ENCODE measurements around the gene MUL1.
"Not testable (repeated sequence)": the region's sequence is repeated elsewhere in the genome, so short reads cannot be mapped to it uniquely, and the experiment has no call there.

The MUL1 gene, protein sequence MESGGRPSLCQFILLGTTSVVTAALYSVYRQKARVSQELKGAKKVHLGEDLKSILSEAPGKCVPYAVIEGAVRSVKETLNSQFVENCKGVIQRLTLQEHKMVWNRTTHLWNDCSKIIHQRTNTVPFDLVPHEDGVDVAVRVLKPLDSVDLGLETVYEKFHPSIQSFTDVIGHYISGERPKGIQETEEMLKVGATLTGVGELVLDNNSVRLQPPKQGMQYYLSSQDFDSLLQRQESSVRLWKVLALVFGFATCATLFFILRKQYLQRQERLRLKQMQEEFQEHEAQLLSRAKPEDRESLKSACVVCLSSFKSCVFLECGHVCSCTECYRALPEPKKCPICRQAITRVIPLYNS

DNA sequence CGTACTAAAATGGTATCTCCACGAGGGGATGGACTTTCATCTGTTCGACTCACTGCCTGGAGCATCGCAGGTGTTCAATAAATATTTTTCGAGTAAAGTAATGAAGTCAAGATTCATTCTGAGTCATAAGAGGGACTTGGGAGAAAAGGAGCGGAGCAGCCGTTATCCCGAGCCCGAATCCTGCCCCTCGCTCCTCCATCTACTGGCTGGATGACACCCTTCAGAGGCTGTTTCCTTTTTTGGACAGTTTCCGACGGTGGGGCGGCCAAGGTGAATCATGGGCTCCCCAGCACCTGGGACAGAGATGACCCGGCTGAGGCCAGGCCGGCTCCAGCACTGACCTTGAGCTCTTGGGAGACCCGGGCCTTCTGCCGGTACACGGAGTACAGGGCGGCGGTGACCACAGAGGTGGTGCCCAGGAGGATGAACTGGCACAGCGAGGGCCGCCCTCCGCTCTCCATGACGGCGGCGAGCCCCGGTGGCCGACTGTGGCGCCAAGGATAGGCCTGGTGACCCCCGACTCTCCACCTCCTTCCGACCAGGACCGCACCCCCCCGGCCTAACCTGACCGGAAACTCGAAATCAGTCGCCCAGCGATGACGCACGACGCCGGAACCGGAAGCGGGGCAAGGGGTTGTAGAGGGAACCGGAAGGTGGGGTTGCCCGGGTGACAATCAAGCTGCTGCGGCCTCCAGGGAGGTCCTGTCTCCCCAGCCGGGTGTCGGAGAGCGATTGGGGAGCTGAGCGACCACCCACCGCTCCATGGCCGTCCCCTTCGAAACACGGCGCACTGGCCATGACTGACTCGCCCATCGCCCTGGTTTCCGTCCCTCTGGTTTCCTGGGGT, at the start of gene MUL1:
Gene MUL1, minus strand, starts transcription at position 588 of the 847 bp plus-strand sequence. Its CDS starts 127 bp downstream, at position 461.
- DNase-seq (ENCODE audit: low read depth), result peak; percentile 92

DNA sequence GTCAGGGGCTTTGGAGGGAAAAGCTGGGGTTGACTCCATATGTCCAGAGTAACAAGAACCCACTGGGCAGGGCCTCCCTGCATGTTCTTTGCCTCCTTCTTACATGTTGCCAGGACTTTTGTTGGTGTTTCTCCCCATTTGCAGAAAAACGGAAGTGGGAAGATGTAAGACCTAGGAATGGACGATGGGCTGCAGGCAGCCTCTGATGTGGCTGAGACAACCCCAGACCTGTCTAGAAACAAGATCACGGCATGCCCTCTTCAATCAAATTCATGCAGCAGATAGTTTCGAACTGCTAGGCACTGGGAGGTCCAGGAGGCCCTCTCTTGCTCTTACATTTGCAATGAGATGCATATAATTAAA, 47.8 kb upstream of the MUL1 start:
- no peak for DNase-seq (ENCODE audit: low read depth)

DNA sequence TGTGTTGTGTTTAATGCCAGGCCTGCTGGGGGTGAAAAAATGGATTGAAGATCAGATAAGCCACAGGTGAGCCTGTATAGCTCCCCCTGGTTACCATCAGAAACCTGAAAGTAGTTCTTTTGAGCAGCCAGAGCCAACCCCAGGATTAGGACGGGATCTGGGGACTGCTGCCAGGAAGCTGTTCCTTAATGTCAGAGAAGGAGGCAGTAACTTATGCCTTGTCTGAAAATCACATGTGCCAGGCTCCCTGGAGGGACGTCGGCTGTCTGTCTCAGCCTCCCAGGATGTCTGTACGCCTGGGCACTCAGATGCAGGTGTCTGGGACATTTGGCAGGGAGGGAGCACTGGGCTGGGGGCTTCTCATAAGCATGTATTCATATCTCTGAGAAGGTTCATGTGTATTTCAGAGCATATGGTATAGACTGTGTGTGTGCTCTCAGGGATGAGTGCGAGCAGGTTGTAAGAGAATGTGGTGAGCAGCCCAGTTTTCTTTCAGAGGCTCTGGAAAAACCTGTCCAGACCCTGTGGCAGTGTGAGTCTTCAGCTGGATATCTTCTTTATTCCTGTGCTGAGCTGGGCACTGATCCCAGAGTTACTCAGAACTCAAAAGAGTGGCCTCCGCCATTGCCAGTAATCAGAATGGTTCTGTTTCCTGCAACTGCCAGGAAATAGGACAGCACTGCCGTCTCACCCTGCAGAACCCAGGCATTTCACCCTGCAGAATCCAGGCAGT, 47.2 kb upstream of the MUL1 start:
- DNase-seq (ENCODE audit: low read depth), result no peak

DNA sequence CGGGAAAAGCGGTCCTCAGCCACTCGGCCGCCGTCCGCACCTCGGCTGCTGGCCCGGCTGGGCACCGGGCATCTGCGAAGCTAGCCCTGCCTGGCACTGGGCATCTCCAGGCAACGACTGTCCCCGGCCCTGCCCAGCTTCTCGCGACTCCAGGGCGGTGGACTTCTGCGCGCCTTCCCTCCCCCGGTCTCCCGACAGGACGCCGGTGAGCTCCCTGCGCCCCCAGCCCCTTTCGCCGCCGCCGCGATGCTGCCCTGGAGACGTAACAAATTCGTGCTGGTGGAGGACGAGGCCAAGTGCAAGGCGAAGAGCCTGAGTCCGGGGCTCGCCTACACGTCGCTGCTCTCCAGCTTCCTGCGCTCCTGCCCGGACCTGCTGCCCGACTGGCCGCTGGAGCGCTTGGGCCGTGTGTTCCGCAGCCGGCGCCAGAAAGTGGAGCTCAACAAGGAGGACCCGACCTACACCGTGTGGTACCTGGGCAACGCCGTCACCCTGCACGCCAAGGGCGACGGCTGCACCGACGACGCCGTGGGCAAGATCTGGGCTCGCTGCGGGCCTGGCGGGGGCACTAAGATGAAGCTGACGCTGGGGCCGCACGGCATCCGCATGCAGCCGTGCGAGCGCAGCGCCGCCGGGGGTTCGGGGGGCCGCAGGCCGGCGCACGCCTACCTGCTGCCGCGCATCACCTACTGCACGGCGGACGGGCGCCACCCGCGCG, 44.9 kb upstream of the MUL1 start:
- peak; percentile 4 for DNase-seq (ENCODE audit: low read depth)

DNA sequence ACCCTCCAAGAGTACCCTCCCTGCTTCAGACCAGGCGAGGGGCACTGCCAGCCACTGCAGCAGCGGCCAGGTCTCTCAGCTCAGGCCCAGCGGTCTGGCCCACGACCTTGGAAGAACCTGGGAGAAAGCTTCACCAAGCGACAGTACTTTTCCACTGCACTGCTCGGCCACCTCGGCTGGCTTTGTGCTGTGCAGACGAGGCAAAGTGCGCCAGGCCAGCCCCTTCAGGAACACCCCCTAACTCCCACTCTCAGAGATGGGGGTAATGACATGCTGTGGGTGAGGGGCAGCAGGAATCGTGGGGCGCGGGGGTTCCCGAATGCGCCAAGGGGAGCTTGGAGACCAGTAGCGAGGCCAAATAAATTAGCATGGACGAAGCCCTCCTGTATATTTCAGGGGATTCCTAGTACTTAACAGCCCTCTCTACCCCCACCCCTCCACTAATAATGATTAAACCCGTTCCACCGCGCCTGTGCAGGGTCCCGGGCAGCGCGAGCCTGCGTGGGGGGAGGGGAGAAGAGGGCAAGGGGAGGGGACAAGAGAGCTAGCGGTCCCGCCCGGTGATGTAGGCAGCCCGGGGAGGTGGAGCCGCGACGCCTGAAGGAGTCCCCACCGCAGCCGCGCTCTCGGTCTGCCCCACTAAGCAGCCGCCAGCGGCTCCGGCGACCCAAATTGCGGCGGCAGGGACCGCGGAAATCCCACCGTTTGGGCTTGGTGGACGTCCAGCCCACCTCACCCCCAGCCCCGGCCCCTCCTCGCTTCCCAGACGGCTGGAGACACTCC, 44.2 kb upstream of the MUL1 start, which contains the start of gene FAM43B:
Gene FAM43B, plus strand, starts transcription at position 629 of the 783 bp plus-strand sequence. CDS start 401 bp downstream, outside the sequence.
- peak; percentile 6 for DNase-seq (ENCODE audit: low read depth)

DNA sequence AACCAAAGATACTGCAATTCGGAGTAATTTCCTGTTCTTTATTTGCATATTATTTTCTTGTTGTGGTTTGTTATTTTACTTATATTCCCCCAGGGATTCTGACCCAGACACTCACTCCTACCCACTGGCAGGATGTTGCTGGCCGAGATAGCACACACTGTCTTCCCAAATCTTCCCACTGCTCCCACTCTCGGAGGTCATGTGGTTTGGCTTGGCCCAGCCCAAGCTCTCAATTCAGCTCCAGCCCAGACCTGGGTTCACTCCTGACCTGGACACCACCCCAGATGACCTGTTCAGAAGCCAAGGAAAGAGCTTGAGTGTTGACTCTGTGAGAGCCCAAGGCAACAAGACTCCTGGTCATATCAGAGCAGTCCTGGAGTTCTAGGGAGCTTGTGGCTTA, 43.2 kb upstream of the MUL1 start:
- no peak for DNase-seq (ENCODE audit: low read depth)

DNA sequence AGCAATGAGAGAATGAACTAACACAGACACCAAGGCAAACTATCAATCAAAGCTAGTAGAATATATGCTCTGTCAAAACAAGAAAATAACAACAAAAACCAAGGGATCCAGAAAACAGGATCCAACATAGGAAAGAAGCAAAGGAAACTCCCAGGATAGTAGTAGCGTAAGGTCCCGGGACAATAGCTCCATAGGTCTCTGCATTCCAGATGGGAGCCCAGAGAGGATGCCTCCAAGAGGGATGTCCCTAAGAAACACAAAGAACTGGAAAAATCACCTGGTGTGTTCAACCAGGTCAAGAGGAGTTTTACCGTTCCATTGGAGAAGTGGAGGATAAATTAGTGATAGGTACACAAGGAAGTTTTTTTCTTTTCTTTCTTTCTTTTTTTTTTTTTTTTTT, 38.7 kb upstream of the MUL1 start:
- no peak for DNase-seq (ENCODE audit: low read depth)

DNA sequence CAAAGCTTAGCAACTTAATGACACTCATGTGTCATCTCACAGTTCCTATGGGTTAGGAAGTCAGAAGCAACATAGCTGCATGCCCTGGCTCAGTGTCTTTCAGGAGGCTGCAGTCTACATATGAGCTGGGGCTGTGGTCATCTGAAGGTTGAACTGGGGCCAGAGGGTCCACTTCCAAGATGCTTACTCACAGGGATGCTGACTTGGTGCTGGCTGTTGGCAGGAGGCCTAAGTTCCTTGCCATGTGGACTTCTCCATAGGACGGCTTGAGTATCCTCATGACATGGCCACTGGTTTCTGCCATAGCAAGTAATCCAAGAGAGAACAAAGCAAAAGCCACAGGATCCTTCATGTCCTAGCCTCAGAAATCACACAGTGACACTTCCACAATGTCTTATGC, 32.3 kb upstream of the MUL1 start:
- DNase-seq (ENCODE audit: low read depth), result no peak

DNA sequence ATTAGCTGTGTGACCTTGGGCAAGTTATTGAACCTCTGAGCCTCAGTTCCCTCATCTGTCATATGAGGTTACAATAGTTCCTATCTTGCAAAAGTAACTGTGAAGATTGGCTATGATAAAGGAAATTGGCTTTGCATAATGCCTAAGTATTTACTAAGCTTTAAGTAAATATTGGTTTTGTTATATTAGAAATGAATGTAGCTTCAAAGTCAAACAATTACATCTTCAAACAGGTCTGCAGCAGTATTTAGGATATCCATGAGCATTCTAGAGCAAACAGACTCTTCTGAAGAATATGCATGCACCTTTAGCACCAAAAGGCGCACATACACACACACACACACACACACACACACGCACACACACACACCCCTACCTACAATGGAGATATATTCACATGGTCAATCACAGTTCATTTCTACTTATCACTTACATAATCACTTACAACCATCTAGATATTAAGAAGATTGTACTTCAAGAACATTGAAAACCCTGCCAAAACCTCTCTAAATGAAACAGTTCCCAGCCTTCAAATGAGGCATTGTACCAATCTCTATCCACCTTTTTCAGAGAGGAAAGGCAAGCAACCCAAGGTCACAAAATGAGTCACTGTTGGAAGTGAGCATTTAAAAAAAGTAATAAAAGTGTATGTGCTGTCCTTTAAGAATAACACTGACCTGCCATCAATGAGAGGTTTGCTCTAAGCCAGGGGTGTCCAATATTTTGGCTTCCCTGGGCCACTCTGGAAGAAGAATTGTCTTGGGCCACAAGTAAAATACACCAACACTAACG, 31.0 kb upstream of the MUL1 start:
- DNase-seq (ENCODE audit: low read depth), result no peak

DNA sequence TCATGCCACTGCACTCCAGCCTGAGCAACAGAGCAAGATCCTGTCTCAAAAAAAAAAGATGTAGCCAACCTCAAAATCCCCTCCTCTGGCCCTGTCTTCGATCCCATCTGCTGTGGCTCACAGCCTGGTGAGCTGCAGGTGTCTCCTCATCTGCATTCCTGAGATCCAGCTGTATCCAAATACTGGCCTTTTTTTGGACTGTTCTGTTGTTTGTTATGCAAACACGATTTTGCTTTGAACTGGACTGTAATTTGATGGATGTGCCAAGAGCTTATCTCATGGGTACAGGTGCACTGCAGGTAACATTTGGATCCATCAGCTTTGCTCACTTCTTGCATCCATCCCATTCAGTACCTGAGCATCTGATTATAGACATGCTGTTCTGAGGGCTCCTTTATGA, 30.3 kb upstream of the MUL1 start:
- DNase-seq (ENCODE audit: low read depth), result no peak

DNA sequence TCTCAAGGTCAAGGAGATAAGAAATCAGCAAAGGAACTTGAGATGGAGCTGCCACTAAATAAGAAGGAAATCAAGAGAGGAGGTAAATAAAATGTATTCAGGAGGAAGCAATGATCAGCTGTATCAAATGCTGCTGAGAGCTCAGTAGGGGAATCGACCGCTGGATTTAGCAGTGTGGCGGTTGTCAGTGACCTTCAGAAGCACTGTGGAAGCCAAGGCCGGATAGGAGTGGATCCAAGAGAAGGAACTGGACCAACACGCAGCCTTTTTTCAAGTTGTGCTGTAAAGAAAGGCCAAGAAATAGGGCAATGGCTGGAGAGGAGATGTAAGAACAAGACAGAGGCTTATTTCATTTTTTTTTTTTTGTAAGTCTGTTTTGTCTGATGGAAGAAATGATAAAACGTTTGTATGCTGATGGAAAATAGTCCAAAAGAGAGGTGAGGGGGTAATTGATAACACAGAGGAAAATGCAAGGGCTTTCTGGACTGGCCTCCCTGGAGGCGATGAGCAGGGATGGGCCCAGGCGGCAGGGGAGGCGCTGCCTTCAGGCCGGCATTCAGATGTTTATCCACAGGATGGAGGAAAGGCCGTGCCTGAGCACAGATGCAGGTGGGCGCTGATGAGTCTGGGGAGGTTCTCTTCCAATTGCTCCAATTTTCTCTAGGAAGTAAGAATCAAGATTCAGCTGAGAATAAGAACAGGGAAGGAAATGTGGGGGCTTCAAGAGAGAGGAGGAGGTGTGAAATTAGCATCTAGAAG, 26.9 kb upstream of the MUL1 start:
- DNase-seq (ENCODE audit: low read depth), result no peak

DNA sequence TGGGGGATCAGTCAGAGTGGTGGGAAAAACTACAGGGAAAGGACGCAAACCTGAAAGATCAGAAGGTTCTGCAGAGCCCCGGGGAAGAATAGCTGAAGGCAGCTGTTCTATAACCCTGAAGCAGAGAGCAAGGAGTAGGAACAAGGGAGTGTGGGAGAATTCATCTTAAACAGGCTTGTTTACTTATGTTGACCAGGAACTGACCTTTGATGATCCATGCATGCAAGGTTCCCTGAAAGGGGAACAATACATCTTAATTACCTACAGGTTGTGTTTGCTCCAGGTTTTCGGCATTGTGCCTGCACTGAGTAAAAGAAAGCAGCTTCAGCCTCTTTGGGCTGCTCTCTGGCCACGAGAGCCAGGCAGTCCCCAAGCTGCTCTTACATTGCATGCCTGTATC, 25.7 kb upstream of the MUL1 start:
- no peak for DNase-seq (ENCODE audit: low read depth)

DNA sequence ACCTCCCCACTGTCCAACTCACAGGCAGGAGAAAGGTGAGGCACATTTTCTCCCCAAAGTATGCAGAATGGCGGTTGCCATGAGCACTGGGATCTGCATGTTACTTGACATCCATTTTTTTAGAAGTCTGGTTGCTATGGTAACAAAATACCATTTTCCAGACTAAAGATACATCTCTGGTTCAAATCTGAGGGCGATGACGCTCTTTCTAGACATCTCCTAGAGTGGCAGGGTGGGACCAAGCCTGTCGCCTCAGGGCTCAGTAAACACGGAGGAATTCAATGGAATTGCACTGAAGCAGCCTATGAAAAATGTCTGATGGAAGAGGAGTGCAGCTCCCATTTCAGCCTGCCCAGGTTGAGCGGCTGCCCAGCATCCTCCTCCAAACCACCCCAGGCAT, 22.9 kb upstream of the MUL1 start:
- DNase-seq (ENCODE audit: low read depth), result no peak

DNA sequence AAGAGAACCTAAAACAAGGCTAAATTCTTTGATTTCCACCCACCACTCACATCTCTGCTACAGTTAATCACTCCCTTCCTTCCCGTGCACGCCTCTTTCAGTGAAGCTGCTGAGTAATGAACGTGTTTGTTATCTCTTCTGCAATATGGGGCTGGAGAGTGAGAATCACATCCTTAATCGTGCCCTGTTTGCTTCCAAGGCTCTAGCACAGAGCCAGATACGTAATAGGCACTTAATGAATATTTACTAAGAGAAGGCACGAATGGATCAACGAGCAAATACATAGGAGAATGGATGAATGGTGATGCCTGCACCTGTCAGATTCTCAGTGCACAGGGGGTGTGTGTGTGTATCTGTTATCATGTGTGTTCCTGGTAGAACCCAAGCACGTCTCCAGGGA, 22.4 kb upstream of the MUL1 start:
- no peak for DNase-seq (ENCODE audit: low read depth)

DNA sequence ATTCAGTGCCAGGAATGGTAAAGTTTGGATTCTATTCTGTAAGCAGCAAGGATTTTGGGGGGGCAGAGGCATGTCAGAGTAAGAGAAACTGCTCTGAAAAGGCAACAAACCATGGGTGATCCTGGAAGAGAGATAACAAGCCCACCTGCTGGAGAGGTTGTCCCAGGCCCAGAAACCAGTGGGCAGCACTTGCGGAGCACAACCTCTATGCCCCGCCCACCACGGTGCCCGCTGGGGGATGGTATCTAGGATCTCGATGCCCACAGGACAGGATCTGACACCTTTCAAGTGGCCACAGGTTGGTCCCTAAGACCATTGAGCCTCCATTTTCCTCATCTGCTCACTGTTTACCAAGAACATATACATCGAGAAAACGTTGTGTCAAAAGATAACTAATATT, 20.3 kb upstream of the MUL1 start:
- no peak for DNase-seq (ENCODE audit: low read depth)

DNA sequence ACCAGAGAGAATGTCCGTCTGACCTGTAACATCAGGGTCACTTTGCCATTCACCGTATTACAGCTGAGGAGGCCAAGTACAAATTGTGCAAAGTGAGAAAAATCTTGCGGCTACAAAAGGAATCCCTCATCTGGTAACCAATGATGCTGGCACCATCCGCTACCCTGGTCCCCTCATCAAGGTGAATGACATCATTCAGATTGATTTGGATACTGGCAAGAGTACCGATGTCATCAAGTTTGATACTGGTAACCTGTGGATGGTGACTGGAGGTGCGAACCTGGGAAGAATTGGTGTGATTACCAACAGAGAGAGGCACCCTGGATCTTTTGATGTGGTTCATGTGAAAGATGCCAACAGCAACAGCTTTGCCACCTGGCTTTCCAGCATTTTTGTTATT, 18.3 kb upstream of the MUL1 start:
- DNase-seq (ENCODE audit: low read depth), result no peak

DNA sequence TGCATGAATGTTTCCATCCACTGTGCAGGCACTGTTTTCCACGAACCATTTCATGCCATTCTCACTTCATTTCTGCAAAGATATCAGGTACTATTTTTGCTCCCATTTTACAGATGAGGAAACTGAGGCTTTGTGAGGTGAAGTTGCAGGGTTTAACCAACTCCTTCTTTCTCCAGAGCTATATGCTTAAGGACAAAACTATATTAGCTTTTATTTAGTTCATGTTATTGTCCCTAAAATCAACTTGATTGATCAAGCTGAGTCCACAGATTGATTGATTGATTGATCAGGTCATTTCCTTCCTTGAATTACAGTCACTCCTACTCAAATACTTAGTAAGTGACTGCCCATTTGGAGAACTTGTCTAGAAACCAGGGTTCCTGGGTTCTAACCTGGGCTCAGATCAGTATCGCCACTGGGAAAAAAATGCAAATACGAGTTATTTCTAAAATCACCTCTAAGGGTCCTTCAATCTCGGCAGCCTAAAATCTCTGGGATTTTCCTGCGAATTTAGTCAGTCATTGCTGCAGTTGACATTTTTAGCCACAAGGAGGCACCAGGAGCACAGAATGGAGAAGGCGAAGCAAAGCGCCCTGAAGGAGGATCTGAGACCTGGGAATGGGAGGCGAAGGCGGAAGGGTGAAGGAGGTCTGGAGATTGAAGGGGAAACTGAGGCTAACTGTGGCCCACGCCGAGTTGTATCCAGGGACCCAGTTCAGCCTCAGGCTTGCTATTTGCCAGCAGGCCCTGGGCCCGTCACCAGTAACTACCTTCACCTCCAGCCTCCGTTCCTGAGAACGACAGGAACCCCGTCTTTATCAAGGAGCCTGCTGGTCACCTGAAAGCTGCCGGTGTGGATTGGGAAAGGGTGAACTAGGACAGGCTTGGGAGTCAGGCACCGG, 14.3 kb upstream of the MUL1 start:
- peak; percentile 52 for DNase-seq (ENCODE audit: low read depth)

DNA sequence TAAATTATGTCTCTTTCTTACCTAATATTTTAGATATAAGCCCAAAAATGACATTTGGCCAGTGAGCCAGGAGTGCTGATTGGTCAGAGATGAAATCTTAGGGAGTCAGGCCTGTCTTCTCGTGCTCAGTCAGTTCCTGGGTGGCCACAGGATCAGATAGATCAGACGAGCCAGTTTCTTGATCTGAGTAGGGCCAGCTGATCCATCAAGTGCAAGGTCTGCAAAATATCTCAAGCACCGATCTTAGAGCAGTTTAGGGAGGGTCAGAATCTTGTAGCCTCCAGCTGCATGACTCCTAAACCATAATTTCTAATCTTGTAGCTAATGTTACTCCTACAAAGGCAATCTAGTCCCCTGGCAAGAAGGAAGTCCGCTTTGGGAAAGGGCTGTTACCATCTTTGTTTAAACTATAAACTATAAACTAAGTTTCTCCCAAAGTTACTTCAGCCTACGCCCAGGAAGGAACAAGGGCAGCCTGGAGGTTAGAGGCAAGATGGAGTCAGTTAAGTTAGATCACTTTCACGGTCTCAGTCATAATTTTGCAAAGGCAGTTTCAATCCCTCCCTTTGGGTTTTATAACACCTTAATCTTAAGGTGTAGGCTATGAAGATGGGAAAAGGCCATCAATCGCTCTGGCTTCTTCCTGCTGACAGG, 11.8 kb upstream of the MUL1 start:
- DNase-seq (ENCODE audit: low read depth), result not testable (repeated sequence)
